K562 (cell line): ENCODE results near the gene LRRTM2. TPM values are rescaled to one million over a fixed set of nuclear protein-coding genes. Genes with fewer than 3 reads are reported as not detected.

Experiments
- ATAC-seq: fragments of 200-7000 bp; cut with Tn5 transposase; 3 replicates; pipeline ENCODE4 v1.9.1; 2020; ENCODE audit warnings: moderate library complexity
- BruUV-seq: library from RNA; stranded (reverse); fragments of 400-500 nt; replicated peaks from 2 replicates; lab custom pipeline; 2021; lab: Mats Ljungman, UMichigan
- CTCF ChIA-PET: fragments of 300-600 bp; formaldehyde crosslinking; extraction: SDS; loops from one replicate; lab custom pipeline; 2021; ENCODE audit warnings: low intra/inter-chr PET ratio; lab: Yijun Ruan, JAX
- POLR2A ChIA-PET: fragments of 300-600, 350-650 bp; sonication (Branson Sonifier 250); formaldehyde crosslinking; extraction: SDS; loops from one replicate; lab custom pipeline; 2021; ENCODE audit warnings: antibody characterized with exemption, inconsistent platforms; lab: Yijun Ruan, JAX
- DNase-seq, 4 experiments: peaks; one replicate each; pipeline versions ENCODE4 v3.0.0 to v3.0.0-alpha.2; 2011 to 2018; ENCODE audit warnings: low spot score in 3 of 4, mixed read lengths in 3 of 4; ENCODE audit errors: extremely low read depth in 1 of 4
- FAIRE-seq: peaks from 2 replicates; lab custom pipeline; 2011; peaks lifted over from hg19 to GRCh38; lab: Jason Lieb, UNC
- H2AFZ ChIP-seq: 2 replicates; pipeline ENCODE4 v1.6.0; 2011; ENCODE audit warnings: low read depth, low read length, control low read depth, inconsistent platforms
- H3K27ac ChIP-seq: fragments of 200-600 bp; 3 replicates; pipeline ENCODE4 v1.8.0; 2011; ENCODE audit warnings: low read depth, mild to moderate bottlenecking, control low read depth, inconsistent platforms, low read length, moderate library complexity, mixed read lengths; ENCODE audit errors: extremely low read depth
- H3K27me3 ChIP-seq, 2 experiments: fragments of 300-600 bp in 1 of 2; 2 replicates in 1 of 2; 3 replicates in 1 of 2; pipeline versions ENCODE4 v1.6.0 to v1.8.0; 2011; ENCODE audit warnings: inconsistent platforms in 2 of 2, low read length in 2 of 2, mild to moderate bottlenecking in 1 of 2, mixed read lengths in 1 of 2, moderate library complexity in 1 of 2; ENCODE audit not compliant: control insufficient read depth in 2 of 2, insufficient read depth in 2 of 2
- H3K36me3 ChIP-seq: fragments of 300-600 bp; 3 replicates; pipeline ENCODE4 v1.8.0; 2011; ENCODE audit warnings: mild to moderate bottlenecking, low read length, inconsistent platforms; ENCODE audit not compliant: control insufficient read depth, insufficient read depth
- H3K4me1 ChIP-seq, 2 experiments: fragments of 200-600 bp in 1 of 2; replicated peaks in 1 of 2; 2 replicates in 1 of 2; 3 replicates in 1 of 2; pipeline versions ENCODE4 v1.5.1 to v1.8.0; 2011; ENCODE audit warnings: inconsistent platforms in 2 of 2, low read length in 2 of 2, mild to moderate bottlenecking in 1 of 2, mixed read lengths in 1 of 2, moderate library complexity in 1 of 2; ENCODE audit not compliant: control insufficient read depth in 2 of 2, insufficient read depth in 2 of 2
- H3K4me2 ChIP-seq: 2 replicates; pipeline ENCODE4 v1.6.1; 2011; ENCODE audit warnings: low read length, control low read depth, inconsistent platforms, mixed read lengths; ENCODE audit not compliant: insufficient read depth
- H3K4me3 ChIP-seq: fragments of 200-600 bp; sonication (generic), shearing (Covaris generic); 2 replicates; pipeline ENCODE4 v1.5.1; 2016; ENCODE audit warnings: control low read depth, inconsistent platforms
- H3K79me2 ChIP-seq: fragments of 200-600 bp; 3 replicates; pipeline ENCODE4 v1.8.0; 2011; ENCODE audit warnings: low read length, inconsistent platforms; ENCODE audit not compliant: control insufficient read depth, insufficient read depth
- H3K9ac ChIP-seq, 2 experiments: 2 replicates each; pipeline versions ENCODE4 v1.6.0 to v1.6.1; 2011; ENCODE audit warnings: low read depth in 2 of 2, low read length in 2 of 2, control low read depth in 1 of 2, inconsistent platforms in 1 of 2, mild to moderate bottlenecking in 1 of 2, mixed read lengths in 1 of 2; ENCODE audit not compliant: insufficient read depth in 1 of 2
- H3K9me1 ChIP-seq: one replicate; pipeline ENCODE4 v1.6.0; 2011; ENCODE audit warnings: inconsistent platforms, mild to moderate bottlenecking, low read length, moderate library complexity; ENCODE audit not compliant: control insufficient read depth, insufficient read depth
- H3K9me3 ChIP-seq: replicated peaks from 2 replicates; pipeline ENCODE4 v1.5.1; 2011; ENCODE audit warnings: low read depth, low read length, inconsistent platforms; ENCODE audit not compliant: control insufficient read depth, insufficient read depth
- H4K20me1 ChIP-seq: replicated peaks from 2 replicates; pipeline ENCODE4 v1.6.1; 2011; ENCODE audit warnings: low read length, inconsistent platforms, mixed read lengths; ENCODE audit not compliant: control insufficient read depth, insufficient read depth
- EGR1 ChIP-seq: fragments of 450-650 bp; conservative IDR thresholded peaks from 2 replicates; pipeline ENCODE4 v1.6.1; 2017; ENCODE audit warnings: mild to moderate bottlenecking
- KDM5B ChIP-seq: fragments of 200-600 bp; sonication (generic); IDR thresholded peaks from 2 replicates; pipeline ENCODE4 v1.6.1; 2012; ENCODE audit warnings: low read depth, mild to moderate bottlenecking, moderate library complexity, low read length, control low read depth, inconsistent platforms; ENCODE audit not compliant: insufficient replicate concordance
- KLF13 ChIP-seq: fragments of 450-650 bp; IDR thresholded peaks from 2 replicates; pipeline ENCODE4 v1.6.1; 2016; ENCODE audit warnings: missing genetic modification characterization, low read depth, mild to moderate bottlenecking, missing compliant biosample characterization, moderate library complexity, borderline replicate concordance
- POLR2A ChIP-seq: fragments of 450-650 bp; conservative IDR thresholded peaks from 2 replicates; pipeline ENCODE4 v1.6.1; 2016
- PRDM10 ChIP-seq: fragments of 450-650 bp; IDR thresholded peaks from 2 replicates; pipeline ENCODE4 v1.6.1; 2018; ENCODE audit not compliant: partially characterized antibody
- SAFB2 ChIP-seq: fragments of 200-400 bp; formaldehyde crosslinking; IDR thresholded peaks from 2 replicates; pipeline ENCODE4 v1.6.1; 2018; ENCODE audit warnings: borderline replicate concordance, low read length, low read depth, moderate library complexity; ENCODE audit not compliant: severe bottlenecking
- SP2 ChIP-seq: IDR thresholded peaks from 2 replicates; pipeline ENCODE4 v1.6.1; 2011; ENCODE audit warnings: mild to moderate bottlenecking, low read depth, low read length, moderate library complexity; ENCODE audit not compliant: poor library complexity, severe bottlenecking; ENCODE audit errors: extremely low read depth
- TCF7 ChIP-seq: sonication (generic); IDR thresholded peaks from 2 replicates; pipeline ENCODE4 v1.6.1; 2016; ENCODE audit warnings: antibody characterized with exemption, borderline replicate concordance
- TEAD4 ChIP-seq, 2 experiments: sonication (generic) in 1 of 2; formaldehyde crosslinking in 1 of 2; IDR thresholded peaks; 2 replicates each; pipeline versions ENCODE4 v1.6.1 to v1.8.0; 2012 to 2022; ENCODE audit warnings: borderline replicate concordance in 1 of 2, inconsistent platforms in 1 of 2, low read length in 1 of 2, mild to moderate bottlenecking in 1 of 2, missing genetic modification reagents in 1 of 2
- TFAM ChIP-seq: fragments of 250-450 bp; sonication (Bioruptor Pico); conservative IDR thresholded peaks from 2 replicates; pipeline ENCODE4 v1.5.0; 2021; ENCODE audit warnings: mild to moderate bottlenecking, moderate library complexity
- ZNF140 ChIP-seq: fragments of 250-450 bp; sonication (Bioruptor Pico); IDR thresholded peaks from 2 replicates; pipeline ENCODE4 v1.8.0; 2021; ENCODE audit warnings: moderate library complexity, mild to moderate bottlenecking, inconsistent platforms
- WGBS: fragments of 100-300 bp; shearing (Covaris generic); methylation state at CpG from one replicate; pipeline ENCODE4 v1.1.6; 2016; ENCODE audit warnings: low coverage, mixed read lengths; ENCODE audit not compliant: insufficient coverage; ENCODE audit errors: missing lambda C conversion rate; 5-methylcytosine and 5-hydroxymethylcytosine counted together
- in situ Hi-C: fragments of 300-500 bp; cut with MboI; formaldehyde crosslinking; loops from 4 replicates; pipeline ENCODE4 v1.15.0; 2018; ENCODE audit warnings: inconsistent platforms, mixed read lengths
- intact Hi-C: fragments of 100-400 bp; cut with micrococcal nuclease; formaldehyde crosslinking; loops from 2 replicates; pipeline ENCODE4 v1.14.2; 2022
- polyA plus RNA-seq, 8 experiments: library from polyadenylated mRNA; depleted of rRNA in 4 of 8; stranded (reverse) in 5 of 8; unstranded in 3 of 8; fragments of >200 nt; fragmentation: Nextera tagmentation in 2 of 8; fragmentation: Illumina TruSeq in 1 of 8; extraction: Ambion mirVana in 2 of 8; extraction: Trizol in 1 of 8; gene quantifications; 2 replicates each; pipeline versions ENCODE4 v1.2.1 to v1.2.3, GENCODE V29; 2011 to 2014; ENCODE audit warnings: inconsistent platforms in 1 of 8, missing spikeins in 1 of 8
- total RNA-seq, 7 experiments: library from RNA; depleted of rRNA in 6 of 7; stranded (reverse); fragments of >200 nt in 6 of 7; fragmentation: Illumina TruSeq in 2 of 7; extraction: Trizol in 2 of 7; gene quantifications; 2 replicates each; pipeline versions ENCODE4 v1.2.1 to v1.2.3, GENCODE V29; 2011 to 2021; ENCODE audit warnings: low replicate concordance in 1 of 7

The LRRTM2 gene
- total and polyA plus RNA-seq, 9 of the 15 experiments (the other 6 are each of a cell fraction or from before 2014, with no cell fraction given), result under 0.01 to 0.07 (median 0.03) TPM; not detected in 4

DNA sequence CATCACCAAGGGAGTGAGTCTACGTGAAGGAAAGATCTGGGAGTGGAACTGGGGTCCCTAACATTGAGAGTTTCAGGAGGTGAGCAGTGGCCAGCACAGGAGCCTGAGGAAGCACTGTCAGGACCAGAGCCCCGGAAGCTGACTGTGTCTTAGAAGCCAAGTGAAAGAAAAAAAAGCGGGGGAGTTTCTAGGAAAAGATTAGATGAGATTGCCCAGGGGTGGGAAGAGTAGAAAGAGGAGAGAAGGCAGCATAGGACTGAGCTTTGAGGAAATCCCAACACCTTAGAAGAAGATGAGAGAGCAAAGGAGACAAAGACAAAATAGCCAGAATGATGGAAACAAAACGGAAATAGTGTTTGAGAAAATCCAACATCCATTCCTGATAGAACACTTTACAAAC, 37.0 kb upstream of the LRRTM2 start:
- H3K36me3 ChIP-seq, result peaks cover 2% of the 10 kb centered on the region; the same call in 2 of the 3 replicates
- H3K4me3 ChIP-seq, result no peak overlapping the region
- no peaks in the 10 kb centered on the region for H3K79me2 ChIP-seq
- WGBS, result 30% methylated on average over 4 of the region's 4 CpGs
- ChIA-PET CTCF (no interaction called here), POLR2A (no interaction called here)
- H3K9me1 ChIP-seq, result no peaks in the 10 kb centered on the region
- no peaks in the 10 kb centered on the region for H4K20me1 ChIP-seq
- peak; percentile 44 for FAIRE-seq
- no peak overlapping the region for H2AFZ ChIP-seq
- DNase-seq, result peak in 1 of 4 experiments; percentile 30
- H3K4me1 ChIP-seq, result peaks cover 0 to 10% of the 10 kb centered on the region in 2 experiments; a peak in 2 of 5 replicates
- no peaks in the 10 kb centered on the region for H3K27me3 ChIP-seq
- H3K9me3 ChIP-seq, result no peaks in the 10 kb centered on the region
- no TSS peak for BruUV-seq
- H3K4me2 ChIP-seq, result no peak overlapping the region
- in situ Hi-C loops, result no loop called here
- no peak overlapping the region for H3K9ac ChIP-seq
- ATAC-seq, result peak; percentile 63
- TF ChIP-seq TFAM (CRISPR knock-in tag), result no peak
- TF ChIP-seq KLF13, result no peak
- peak; percentile 75 for TF ChIP-seq EGR1
- intact Hi-C loops, result no loop called here
- no peak overlapping the region for H3K27ac ChIP-seq

DNA sequence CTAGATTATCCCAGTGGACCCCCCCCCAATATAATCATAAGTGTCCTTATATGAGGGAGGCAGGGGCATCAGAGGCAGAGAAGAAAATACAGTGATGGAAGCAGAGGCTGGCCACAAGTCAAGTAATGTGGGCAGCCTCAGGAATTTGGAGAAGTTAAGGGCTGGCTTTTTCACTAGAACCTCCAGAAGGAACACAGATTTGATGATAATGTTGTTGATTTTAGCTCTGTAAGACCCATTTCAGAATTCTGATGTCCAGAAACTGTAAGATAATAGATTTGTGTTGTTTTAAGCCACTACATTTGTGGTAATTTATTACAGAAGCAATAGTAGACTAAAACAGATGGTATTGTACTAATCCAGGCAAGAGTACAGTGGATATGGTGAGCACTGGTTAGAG, 36.3 kb upstream of the LRRTM2 start:
- Histone ChIP-seq H3K79me2 (no peaks in the 10 kb centered on the region), H3K36me3 (peaks cover 5% of the 10 kb centered on the region; the same call in 2 of the 3 replicates), H3K27ac (no peak overlapping the region), H3K9me1 (no peaks in the 10 kb centered on the region), H2AFZ (no peak overlapping the region), H3K27me3 (no peaks in the 10 kb centered on the region), H3K4me3 (no peak overlapping the region), H4K20me1 (no peaks in the 10 kb centered on the region), H3K4me1 (peaks cover 0 to 10% of the 10 kb centered on the region in 2 experiments; a peak in 2 of 5 replicates), H3K4me2 (no peak overlapping the region), H3K9ac (no peak overlapping the region), H3K9me3 (no peaks in the 10 kb centered on the region)
- DNase-seq, result no peak
- in situ Hi-C loops (no loop called here), intact Hi-C loops (no loop called here)
- FAIRE-seq, result no peak
- ChIA-PET CTCF (no interaction called here), POLR2A (no interaction called here)
- BruUV-seq, result no TSS peak
- ATAC-seq, result 0 out of 3 replicates have a peak, but pooled peaks have one; percentile 40
- TF ChIP-seq TEAD4 (IDR thresholded peaks at IDR 0.05; ENCODE audit: low read length) (no peak), TEAD4 (CRISPR knock-in tag; IDR thresholded peaks at IDR 0.05; ENCODE audit: borderline replicate concordance) (no peak), SP2 (no peak), TCF7 (no peak), KDM5B (no peak), PRDM10 (no peak), SAFB2 (no peak), POLR2A (no peak), ZNF140 (CRISPR knock-in tag) (no peak)
